Trophoblast cell (in vitro differentiated cells and primary cell): ENCODE measurements around the gene LRRC26.
"Not testable (repeated sequence)": the region's sequence is repeated elsewhere in the genome, so short reads cannot be mapped to it uniquely, and the experiment has no call there.

ENCODE experiments used
- DNase-seq, 2 donors: peaks; one replicate each; pipeline ENCODE4 v3.0.0-alpha.2; 2016
- H2AFZ ChIP-seq: 2 replicates; pipeline ENCODE4 v1.6.1; 2013; ENCODE audit warnings: low read length, moderate library complexity, mild to moderate bottlenecking; ENCODE audit not compliant: insufficient read depth, poor library complexity
- H2AK5ac ChIP-seq: 2 replicates; pipeline ENCODE4 v1.6.1; 2013; ENCODE audit warnings: mild to moderate bottlenecking, low read length
- H2BK120ac ChIP-seq: 2 replicates; pipeline ENCODE4 v1.6.1; 2013; ENCODE audit warnings: low read length, mild to moderate bottlenecking, moderate library complexity; ENCODE audit not compliant: insufficient read depth, poor library complexity
- H2BK12ac ChIP-seq: 2 replicates; pipeline ENCODE4 v1.6.1; 2013; ENCODE audit warnings: mild to moderate bottlenecking, low read length, moderate library complexity
- H2BK5ac ChIP-seq: 2 replicates; pipeline ENCODE4 v1.6.1; 2013; ENCODE audit warnings: low read length, low read depth, moderate library complexity, mild to moderate bottlenecking; ENCODE audit not compliant: poor library complexity
- H3K14ac ChIP-seq: 2 replicates; pipeline ENCODE4 v1.6.1; 2013; ENCODE audit warnings: mild to moderate bottlenecking, low read length
- H3K18ac ChIP-seq: 2 replicates; pipeline ENCODE4 v1.6.1; 2013; ENCODE audit warnings: mild to moderate bottlenecking, low read length
- H3K23ac ChIP-seq: 2 replicates; pipeline ENCODE4 v1.6.1; 2013; ENCODE audit warnings: low read length
- H3K27ac ChIP-seq: 2 replicates; pipeline ENCODE4 v1.5.1; 2013; ENCODE audit warnings: low read depth, mild to moderate bottlenecking, inconsistent platforms, low read length, moderate library complexity
- H3K27me3 ChIP-seq: 2 replicates; pipeline ENCODE4 v1.6.1; 2013; ENCODE audit warnings: inconsistent platforms, mild to moderate bottlenecking, low read length, moderate library complexity; ENCODE audit not compliant: insufficient read depth
- H3K36me3 ChIP-seq, 2 experiments: 1 replicate in 1 of 2; 2 replicates in 1 of 2; pipeline ENCODE4 v1.6.1; 2013; ENCODE audit warnings: low read length in 2 of 2, mild to moderate bottlenecking in 2 of 2, moderate library complexity in 1 of 2; ENCODE audit not compliant: insufficient read depth in 2 of 2, control insufficient read depth in 1 of 2
- H3K4ac ChIP-seq: 2 replicates; pipeline ENCODE4 v1.6.1; 2013; ENCODE audit warnings: low read depth, mild to moderate bottlenecking, low read length, moderate library complexity
- H3K4me1 ChIP-seq, 2 experiments: 1 replicate in 1 of 2; 2 replicates in 1 of 2; pipeline ENCODE4 v1.6.1; 2013; ENCODE audit warnings: low read length in 2 of 2, mild to moderate bottlenecking in 2 of 2, moderate library complexity in 1 of 2; ENCODE audit not compliant: insufficient read depth in 2 of 2, control insufficient read depth in 1 of 2
- H3K4me2 ChIP-seq: 2 replicates; pipeline ENCODE4 v1.6.1; 2013; ENCODE audit warnings: inconsistent platforms, mild to moderate bottlenecking, low read length, moderate library complexity
- H3K4me3 ChIP-seq: 2 replicates; pipeline ENCODE4 v1.5.1; 2013; ENCODE audit warnings: mild to moderate bottlenecking, low read depth, low read length, inconsistent platforms
- H3K79me1 ChIP-seq: one replicate; pipeline ENCODE4 v1.6.1; 2013; ENCODE audit warnings: low read length
- H3K79me2 ChIP-seq: 2 replicates; pipeline ENCODE4 v1.6.1; 2013; ENCODE audit warnings: low read length, mild to moderate bottlenecking; ENCODE audit not compliant: control insufficient read depth, insufficient read depth, poor library complexity
- H3K9ac ChIP-seq: 2 replicates; pipeline ENCODE4 v1.6.1; 2013; ENCODE audit warnings: mild to moderate bottlenecking, low read length
- H3K9me3 ChIP-seq: 2 replicates; pipeline ENCODE4 v1.6.1; 2013; ENCODE audit warnings: low read depth, mild to moderate bottlenecking, control low read depth, inconsistent platforms, low read length; ENCODE audit not compliant: insufficient read depth
- H4K12ac ChIP-seq: 2 replicates; pipeline ENCODE4 v1.6.1; 2013; ENCODE audit warnings: low read depth, mild to moderate bottlenecking, low read length, moderate library complexity
- H4K8ac ChIP-seq: 2 replicates; pipeline ENCODE4 v1.6.1; 2013; ENCODE audit warnings: low read depth, mild to moderate bottlenecking, low read length, moderate library complexity
- H4K91ac ChIP-seq: one replicate; pipeline ENCODE4 v1.6.1; 2013; ENCODE audit warnings: low read depth, mild to moderate bottlenecking, low read length, moderate library complexity
- WGBS: extraction: QIAGEN DNeasy Blood & Tissue Kit; methylation state at CpG from one replicate; pipeline ENCODE4 v1.1.7; 2013; ENCODE audit warnings: missing lambda C conversion rate; ENCODE audit not compliant: insufficient read length, insufficient coverage; ENCODE audit errors: extremely low coverage; 5-methylcytosine and 5-hydroxymethylcytosine counted together

The LRRC26 gene

GRCh38 chr9:137136261-137136880, 33.5 kb downstream of the LRRC26 start:
- Histone ChIP-seq H3K4me3 (no peak overlapping the region), H4K12ac (no peak overlapping the region)
- no CpG with 5 or more reads among the region's 27 CpGs for WGBS

DNA sequence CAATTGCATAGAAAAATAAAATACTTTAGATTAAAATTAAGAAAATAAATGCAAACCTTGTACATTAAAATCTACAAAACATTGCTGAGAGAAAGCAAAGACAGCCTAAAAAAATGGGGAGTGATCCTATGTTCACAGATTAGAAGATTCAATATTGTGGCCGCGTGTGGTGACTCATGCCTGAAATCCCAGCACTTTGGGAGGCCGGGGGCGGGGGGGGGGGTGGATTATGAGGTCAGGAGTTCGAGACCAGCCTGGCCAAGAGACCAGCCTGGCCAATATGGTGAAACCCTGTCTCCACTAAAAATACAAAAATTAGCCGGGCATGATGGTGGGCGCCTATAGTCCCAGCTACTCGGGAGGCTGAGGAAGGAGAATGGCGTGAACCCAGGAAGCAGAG, 34.7 kb downstream of the LRRC26 start:
- H3K4me2 ChIP-seq, H3K4ac ChIP-seq: not testable (repeated sequence)
- WGBS: no CpG with 5 or more reads among the region's 9 CpGs

More at GRCh38 chr9:137136261-137136880, 33.5 kb downstream of the LRRC26 start:
- no peak overlapping the region for H3K14ac ChIP-seq
- H3K9me3 ChIP-seq: peaks cover 19% of the 10 kb centered on the region
- H3K9ac ChIP-seq: no peak overlapping the region
- no peak overlapping the region for H2BK12ac ChIP-seq
- H3K18ac ChIP-seq: no peak overlapping the region
- H3K4ac ChIP-seq: no peak overlapping the region
- H2AK5ac ChIP-seq: no peak overlapping the region
- no peak for DNase-seq
- peaks cover 2 to 3% of the 10 kb centered on the region in 2 experiments for H3K4me1 ChIP-seq
- H3K79me1 ChIP-seq: no peaks in the 10 kb centered on the region
- no peaks in the 10 kb centered on the region for H3K36me3 ChIP-seq
- no peak overlapping the region for H3K27ac ChIP-seq
- H3K4me2 ChIP-seq: no peak overlapping the region
- peaks cover 27% of the 10 kb centered on the region for H3K27me3 ChIP-seq
- H3K23ac ChIP-seq: no peak overlapping the region
- H2BK5ac ChIP-seq: no peak overlapping the region
- no peak overlapping the region for H2AFZ ChIP-seq
- no peak overlapping the region for H2BK120ac ChIP-seq
- no peak overlapping the region for H4K91ac ChIP-seq
- no peaks in the 10 kb centered on the region for H3K79me2 ChIP-seq
- no peak overlapping the region for H4K8ac ChIP-seq

GRCh38 chr9:137134191-137134590, 35.7 kb downstream of the LRRC26 start:
- H3K4ac ChIP-seq: no peak overlapping the region
- no peak overlapping the region for H3K14ac ChIP-seq
- no peak overlapping the region for H3K9ac ChIP-seq
- no peak overlapping the region for H4K8ac ChIP-seq
- no peak overlapping the region for H3K18ac ChIP-seq
- H3K27ac ChIP-seq: no peak overlapping the region
- no peak overlapping the region for H3K4me2 ChIP-seq
- no peak overlapping the region for H4K91ac ChIP-seq
- WGBS: no CpG with 5 or more reads among the region's 4 CpGs
- H3K79me2 ChIP-seq: peaks cover 9% of the 10 kb centered on the region
- no peak overlapping the region for H2AK5ac ChIP-seq
- H3K9me3 ChIP-seq: peaks cover 7% of the 10 kb centered on the region
- no peak overlapping the region for H4K12ac ChIP-seq
- no peak overlapping the region for H3K23ac ChIP-seq
- peaks cover 9% of the 10 kb centered on the region for H3K79me1 ChIP-seq
- H3K27me3 ChIP-seq: peaks cover 17% of the 10 kb centered on the region
- H2AFZ ChIP-seq: no peak overlapping the region
- H3K36me3 ChIP-seq: no peaks in the 10 kb centered on the region
- no peak overlapping the region for H2BK5ac ChIP-seq
- H3K4me1 ChIP-seq: peaks cover 6 to 7% of the 10 kb centered on the region in 2 experiments
- DNase-seq: no peak
- no peak overlapping the region for H2BK120ac ChIP-seq
- H2BK12ac ChIP-seq: no peak overlapping the region
- H3K4me3 ChIP-seq: no peak overlapping the region

More for the DNA sequence above, 34.7 kb downstream of the LRRC26 start:
- not testable (repeated sequence) for DNase-seq, H2BK5ac ChIP-seq, H4K91ac ChIP-seq, H4K12ac ChIP-seq, H3K27ac ChIP-seq, H2AK5ac ChIP-seq, H2BK12ac ChIP-seq, H3K4me1 ChIP-seq, H2BK120ac ChIP-seq, H3K79me1 ChIP-seq, H3K14ac ChIP-seq, H3K18ac ChIP-seq, H3K4me3 ChIP-seq, H4K8ac ChIP-seq, H3K36me3 ChIP-seq, H3K23ac ChIP-seq, H3K9ac ChIP-seq, H3K79me2 ChIP-seq, H2AFZ ChIP-seq
- Histone ChIP-seq H3K27me3 (peaks cover 26% of the 10 kb centered on the region), H3K9me3 (peaks cover 14% of the 10 kb centered on the region)

GRCh38 chr9:137130176-137130755, 39.6 kb downstream of the LRRC26 start:
- Histone ChIP-seq H3K9me3 (no peaks in the 10 kb centered on the region), H2BK5ac (peak overlapping the region; percentile 35), H3K27me3 (no peaks in the 10 kb centered on the region), H3K4me3 (peak overlapping the region; percentile 91), H3K4me2 (peak overlapping the region; percentile 92), H3K4me1 (peaks cover 10 to 11% of the 10 kb centered on the region in 2 experiments), H3K4ac (peak overlapping the region; percentile 69), H3K27ac (no peak overlapping the region), H4K8ac (peak overlapping the region; percentile 94), H3K79me2 (peaks cover 11% of the 10 kb centered on the region), H3K14ac (peak overlapping the region; percentile 88), H2BK120ac (peak overlapping the region; percentile 55), H3K36me3 (no peaks in the 10 kb centered on the region), H2AFZ (peak overlapping the region; percentile 90), H2AK5ac (peak overlapping the region; percentile 23), H4K12ac (peak overlapping the region; percentile 97), H3K23ac (no peak overlapping the region), H3K18ac (peak overlapping the region; percentile 82), H3K9ac (peak overlapping the region; percentile 72), H4K91ac (peak overlapping the region; percentile 86), H3K79me1 (peaks cover 9% of the 10 kb centered on the region), H2BK12ac (no peak overlapping the region)
- peak in 1 of 2 donors; percentile 14 for DNase-seq
- no CpG with 5 or more reads among the region's 58 CpGs for WGBS
